Measurements from ENCODE around the gene FKBP1B.
"Not testable (repeated sequence)": the region's sequence is repeated elsewhere in the genome, so short reads cannot be mapped to it uniquely, and the experiment has no call there.

The FKBP1B gene

GRCh38 chr2:24100732-24101131 is 51.2 kb downstream of the FKBP1B start:
- DNase-seq (ENCODE audit: low read depth in 1 of 2, low spot score in 1 of 2) = not testable (repeated sequence)

- no peak for DNase-seq (ENCODE audit: low read depth in 1 of 2, low spot score in 1 of 2)
Measured at GRCh38 chr2:24101992-24102391, 52.5 kb downstream of the FKBP1B start.

- DNase-seq (ENCODE audit: low read depth in 1 of 2, low spot score in 1 of 2) = no peak
Measured at GRCh38 chr2:24102677-24103076, 53.1 kb downstream of the FKBP1B start.

- DNase-seq (ENCODE audit: low read depth in 1 of 2, low spot score in 1 of 2) = no peak
Measured at GRCh38 chr2:24104110-24104650, 54.6 kb downstream of the FKBP1B start.

- DNase-seq (ENCODE audit: low read depth in 1 of 2, low spot score in 1 of 2) = no peak
Measured at GRCh38 chr2:24104906-24105305, 55.4 kb downstream of the FKBP1B start.

GRCh38 chr2:24105816-24106215 is 56.3 kb downstream of the FKBP1B start:
- no peak for DNase-seq (ENCODE audit: low read depth in 1 of 2, low spot score in 1 of 2)

GRCh38 chr2:24106786-24107185 is 57.2 kb downstream of the FKBP1B start:
- no peak for DNase-seq (ENCODE audit: low read depth in 1 of 2, low spot score in 1 of 2)

- no peak for DNase-seq (ENCODE audit: low read depth in 1 of 2, low spot score in 1 of 2)
Measured at GRCh38 chr2:24107336-24107735, 57.8 kb downstream of the FKBP1B start.

GRCh38 chr2:24109431-24109830 is 59.9 kb downstream of the FKBP1B start:
- not testable (repeated sequence) for DNase-seq (ENCODE audit: low read depth in 1 of 2, low spot score in 1 of 2)

- no peak for DNase-seq (ENCODE audit: low read depth in 1 of 2, low spot score in 1 of 2)
Measured at GRCh38 chr2:24110660-24111303, 61.2 kb downstream of the FKBP1B start.

GRCh38 chr2:24111407-24111901 is 61.9 kb downstream of the FKBP1B start:
- DNase-seq (ENCODE audit: low read depth in 1 of 2, low spot score in 1 of 2) = no peak

Measured in activated T-helper 1 cell treated with anti-CD3 and anti-CD28 coated beads, Interleukin-2, amount 50 U/mL, for 16 hours (primary cell).